Testis (tissue), 2 donors: ENCODE results near the gene SMIM15.

Experiments used
- POLR2A ChIP-seq: fragments of 450-650 bp; IDR thresholded peaks from one replicate; pipeline ENCODE4 v1.6.1; 2017; ENCODE audit warnings: antibody characterized with exemption, mild to moderate bottlenecking, moderate library complexity
- TF ChIP-seq, protein P1 (sequence below), 3 experiments: fragments of 450-650 bp in 2 of 3; fragments of 200-600 bp in 1 of 3; sonication (generic) in 1 of 3; IDR thresholded peaks; one replicate each; pipeline ENCODE4 v1.5.1; 2016 to 2019; ENCODE audit warnings: antibody characterized with exemption in 3 of 3, mild to moderate bottlenecking in 2 of 3, moderate library complexity in 1 of 3

DNA sequence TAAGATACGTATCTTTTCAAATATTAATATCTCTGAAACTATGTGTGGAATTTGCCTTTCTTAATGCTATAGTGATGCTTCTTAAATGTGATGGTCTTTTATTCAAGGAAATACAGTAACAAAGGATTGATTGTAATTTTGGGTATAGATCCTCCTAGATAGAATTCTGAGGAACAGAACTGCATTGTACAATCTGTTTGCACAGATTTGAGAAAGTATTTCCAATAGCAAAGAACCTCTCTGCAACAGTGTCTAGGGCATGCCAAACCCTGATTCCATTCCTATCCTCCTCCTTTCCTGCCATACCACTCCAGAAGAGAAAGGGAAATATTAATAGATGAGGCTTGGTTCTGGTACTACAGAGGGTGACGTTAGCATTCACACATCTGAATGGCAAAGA lies 10.4 kb downstream of the SMIM15 start:
- TF ChIP-seq, protein P1, sequence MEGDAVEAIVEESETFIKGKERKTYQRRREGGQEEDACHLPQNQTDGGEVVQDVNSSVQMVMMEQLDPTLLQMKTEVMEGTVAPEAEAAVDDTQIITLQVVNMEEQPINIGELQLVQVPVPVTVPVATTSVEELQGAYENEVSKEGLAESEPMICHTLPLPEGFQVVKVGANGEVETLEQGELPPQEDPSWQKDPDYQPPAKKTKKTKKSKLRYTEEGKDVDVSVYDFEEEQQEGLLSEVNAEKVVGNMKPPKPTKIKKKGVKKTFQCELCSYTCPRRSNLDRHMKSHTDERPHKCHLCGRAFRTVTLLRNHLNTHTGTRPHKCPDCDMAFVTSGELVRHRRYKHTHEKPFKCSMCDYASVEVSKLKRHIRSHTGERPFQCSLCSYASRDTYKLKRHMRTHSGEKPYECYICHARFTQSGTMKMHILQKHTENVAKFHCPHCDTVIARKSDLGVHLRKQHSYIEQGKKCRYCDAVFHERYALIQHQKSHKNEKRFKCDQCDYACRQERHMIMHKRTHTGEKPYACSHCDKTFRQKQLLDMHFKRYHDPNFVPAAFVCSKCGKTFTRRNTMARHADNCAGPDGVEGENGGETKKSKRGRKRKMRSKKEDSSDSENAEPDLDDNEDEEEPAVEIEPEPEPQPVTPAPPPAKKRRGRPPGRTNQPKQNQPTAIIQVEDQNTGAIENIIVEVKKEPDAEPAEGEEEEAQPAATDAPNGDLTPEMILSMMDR (IDR thresholded peaks at IDR 0.05), result no peak
- TF ChIP-seq POLR2A, result no peak
